GM23338 (cell line): Measurements from ENCODE around the gene CLSTN1. TPM values are rescaled to one million over a fixed set of nuclear protein-coding genes. Genes with fewer than 3 reads are reported as not detected.

ENCODE experiments used
- ATAC-seq: fragments of 200-7000 bp; cut with Tn5 transposase; 3 replicates; pipeline ENCODE4 v1.9.1; 2020
- DNase-seq: peaks from one replicate; pipeline ENCODE4 v3.0.0-alpha.2; 2015; ENCODE audit warnings: low spot score
- H2AFZ ChIP-seq: fragments of 200-600 bp; sonication (generic); 2 replicates; pipeline ENCODE4 v1.8.0; 2016; ENCODE audit warnings: antibody characterized with exemption, mild to moderate bottlenecking, moderate library complexity
- H3F3A ChIP-seq: fragments of 200-600 bp; sonication (generic); replicated peaks from 2 replicates; pipeline ENCODE4 v1.8.0; 2017; ENCODE audit warnings: antibody characterized with exemption, mixed run types, low read depth
- H3K27ac ChIP-seq: fragments of 200-600 bp; sonication (generic); 2 replicates; pipeline ENCODE4 v1.6.1; 2016; ENCODE audit warnings: low read depth
- H3K27me3 ChIP-seq: fragments of 200-600 bp; sonication (generic); 2 replicates; pipeline ENCODE4 v1.8.0; 2016; ENCODE audit warnings: mild to moderate bottlenecking, mixed run types, moderate library complexity; ENCODE audit not compliant: insufficient read depth
- H3K36me3 ChIP-seq: fragments of 200-600 bp; sonication (generic); 2 replicates; pipeline ENCODE4 v1.8.0; 2016; ENCODE audit warnings: mild to moderate bottlenecking; ENCODE audit not compliant: insufficient read depth
- H3K4me1 ChIP-seq: fragments of 200-600 bp; sonication (generic); 2 replicates; pipeline ENCODE4 v1.8.0; 2016; ENCODE audit warnings: mild to moderate bottlenecking, moderate library complexity; ENCODE audit not compliant: insufficient read depth
- H3K4me2 ChIP-seq: fragments of 200-600 bp; sonication (generic); 2 replicates; pipeline ENCODE4 v1.7.1; 2017; ENCODE audit warnings: mixed run types
- H3K4me3 ChIP-seq: fragments of 200-600 bp; sonication (generic); 2 replicates; pipeline ENCODE4 v1.6.1; 2016; ENCODE audit warnings: mixed run types
- H3K79me2 ChIP-seq: fragments of 200-600 bp; sonication (generic); replicated peaks from 2 replicates; pipeline ENCODE4 v1.8.0; 2017; ENCODE audit warnings: mild to moderate bottlenecking; ENCODE audit not compliant: insufficient read depth
- H3K9me2 ChIP-seq: fragments of 200-600 bp; sonication (generic); 2 replicates; pipeline ENCODE4 v1.8.0; 2017; ENCODE audit not compliant: insufficient read depth
- H4K20me1 ChIP-seq: fragments of 200-600 bp; sonication (generic); replicated peaks from 2 replicates; pipeline ENCODE4 v1.8.0; 2017; ENCODE audit warnings: mild to moderate bottlenecking; ENCODE audit not compliant: insufficient read depth
- H3K27ac Mint-ChIP-seq: 2 replicates; pipeline ENCODE4 v1.8.0; 2020; ENCODE audit warnings: inconsistent platforms, mild to moderate bottlenecking, moderate library complexity, mixed read lengths
- H3K27me3 Mint-ChIP-seq: 3 replicates; pipeline ENCODE4 v1.8.0; 2022; ENCODE audit warnings: low read depth, mild to moderate bottlenecking, moderate library complexity, mixed read lengths, inconsistent platforms; ENCODE audit not compliant: insufficient read depth, poor library complexity
- H3K36me3 Mint-ChIP-seq: 3 replicates; pipeline ENCODE4 v1.8.0; 2021; ENCODE audit warnings: low read depth, mild to moderate bottlenecking, inconsistent platforms, moderate library complexity, mixed read lengths
- H3K4me1 Mint-ChIP-seq: 3 replicates; pipeline ENCODE4 v1.8.0; 2020; ENCODE audit warnings: mild to moderate bottlenecking, inconsistent platforms, mixed read lengths
- H3K4me3 Mint-ChIP-seq: 3 replicates; pipeline ENCODE4 v1.8.0; 2021; ENCODE audit warnings: moderate library complexity, mild to moderate bottlenecking, inconsistent platforms, mixed read lengths
- H3K9me3 Mint-ChIP-seq: 3 replicates; pipeline ENCODE4 v1.8.0; 2020; ENCODE audit warnings: moderate library complexity, mild to moderate bottlenecking, inconsistent platforms, mixed read lengths
- CREB1 ChIP-seq: fragments of 250-450 bp; sonication (Bioruptor Pico); IDR thresholded peaks from 2 replicates; pipeline ENCODE4 v1.5.0; 2020; ENCODE audit warnings: low read depth, mild to moderate bottlenecking, moderate library complexity
- CTCF ChIP-seq, 2 experiments: fragments of 200-600 bp in 1 of 2; sonication (generic) in 1 of 2; conservative IDR thresholded peaks; 2 replicates each; pipeline versions ENCODE4 v1.5.1 to v1.6.1; 2016 to 2017; ENCODE audit warnings: antibody characterized with exemption in 2 of 2, low read depth in 2 of 2, mild to moderate bottlenecking in 2 of 2, moderate library complexity in 1 of 2
- EZH2 ChIP-seq: fragments of 200-600 bp; sonication (generic); IDR thresholded peaks from one replicate; pipeline ENCODE4 v1.8.0; 2017; ENCODE audit warnings: antibody characterized with exemption, mild to moderate bottlenecking, low read depth; ENCODE audit not compliant: unreplicated experiment
- EZH2phosphoT487 ChIP-seq: fragments of 200-600 bp; sonication (generic); IDR thresholded peaks from one replicate; pipeline ENCODE4 v1.8.1; 2018; ENCODE audit warnings: antibody characterized with exemption; ENCODE audit not compliant: unreplicated experiment
- JUNB ChIP-seq: IDR thresholded peaks from one replicate; pipeline ENCODE4 v1.6.1; 2016; ENCODE audit warnings: antibody characterized with exemption; ENCODE audit not compliant: unreplicated experiment
- POLR2AphosphoS5 ChIP-seq: IDR thresholded peaks from 2 replicates; pipeline ENCODE4 v1.6.1; 2016; ENCODE audit warnings: antibody characterized with exemption, low read depth
- STAT1 ChIP-seq: IDR thresholded peaks from one replicate; pipeline ENCODE4 v1.6.1; 2016; ENCODE audit warnings: antibody characterized with exemption; ENCODE audit not compliant: unreplicated experiment
- ZNF114 ChIP-seq: fragments of 250-450 bp; sonication (Bioruptor Pico); IDR thresholded peaks from 2 replicates; pipeline ENCODE4 v1.5.0; 2020; ENCODE audit warnings: mild to moderate bottlenecking, moderate library complexity
- ZNF331 ChIP-seq: fragments of 250-450 bp; sonication (Bioruptor Pico); IDR thresholded peaks from 2 replicates; pipeline ENCODE4 v1.5.0; 2020; ENCODE audit warnings: low read depth, mild to moderate bottlenecking, moderate library complexity
- polyA plus RNA-seq: library from polyadenylated mRNA; unstranded; fragments of >200 nt; fragmentation: Nextera tagmentation; extraction: Ambion mirVana; gene quantifications from 2 replicates; pipeline ENCODE4 v1.2.1, GENCODE V29; 2016
- total RNA-seq: library from RNA; depleted of rRNA; stranded (reverse); fragments of >200 nt; shearing (Covaris generic); gene quantifications from 2 replicates; pipeline ENCODE4 v1.2.3, GENCODE V29; 2014
- TF ChIP-seq, protein P1 (sequence below): IDR thresholded peaks from 2 replicates; pipeline ENCODE4 v1.6.1; 2016; ENCODE audit warnings: antibody characterized with exemption
- TF ChIP-seq, protein P2 (sequence below): fragments of 250-450 bp; sonication (Bioruptor Pico); IDR thresholded peaks from 2 replicates; pipeline ENCODE4 v1.5.0; 2020; ENCODE audit warnings: mild to moderate bottlenecking, moderate library complexity

Gene CLSTN1
- total and polyA plus RNA-seq, 2 experiments from 2014 or later: 38.5 to 66.2 TPM

GRCh38 chr1:9778905-9779304 lies 44.9 kb downstream of the CLSTN1 start (continued):
- TF ChIP-seq CTCF (conservative IDR thresholded peaks at IDR 0.05; ENCODE audit: low read depth in 2 of 2) (no peak), JUNB (no peak), ZNF331 (CRISPR knock-in tag) (no peak), STAT1 (no peak)
- TF ChIP-seq, protein P1, sequence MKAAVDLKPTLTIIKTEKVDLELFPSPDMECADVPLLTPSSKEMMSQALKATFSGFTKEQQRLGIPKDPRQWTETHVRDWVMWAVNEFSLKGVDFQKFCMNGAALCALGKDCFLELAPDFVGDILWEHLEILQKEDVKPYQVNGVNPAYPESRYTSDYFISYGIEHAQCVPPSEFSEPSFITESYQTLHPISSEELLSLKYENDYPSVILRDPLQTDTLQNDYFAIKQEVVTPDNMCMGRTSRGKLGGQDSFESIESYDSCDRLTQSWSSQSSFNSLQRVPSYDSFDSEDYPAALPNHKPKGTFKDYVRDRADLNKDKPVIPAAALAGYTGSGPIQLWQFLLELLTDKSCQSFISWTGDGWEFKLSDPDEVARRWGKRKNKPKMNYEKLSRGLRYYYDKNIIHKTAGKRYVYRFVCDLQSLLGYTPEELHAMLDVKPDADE: no peak

- Histone ChIP-seq H3K79me2 (peaks cover 84% of the 10 kb centered on the region), H4K20me1 (peaks cover 39% of the 10 kb centered on the region), H3K27me3 (no peaks in the 10 kb centered on the region), H3K36me3 (peaks cover 9% of the 10 kb centered on the region; the same call in 1 of the 2 replicates), H2AFZ (no peak overlapping the region), H3F3A (0 out of 2 replicates have a peak, but pooled peaks cover 2% of the 10 kb centered on the region), H3K4me3 (no peak overlapping the region), H3K9me2 (no peaks in the 10 kb centered on the region), H3K4me1 (peaks cover 8% of the 10 kb centered on the region; the same call in 1 of the 2 replicates), H3K4me2 (no peak overlapping the region), H3K27ac (peak overlapping the region; percentile 69; the same call in 1 of the 2 replicates)
- H3K4me1 Mint-ChIP-seq: peaks cover 15% of the 10 kb centered on the region
- peaks cover 17% of the 10 kb centered on the region for H3K36me3 Mint-ChIP-seq
- no peak for ATAC-seq
- no peak for DNase-seq
- H3K4me3 Mint-ChIP-seq: no peak overlapping the region
- H3K9me3 Mint-ChIP-seq: no peaks in the 10 kb centered on the region; the same call in 2 of the 3 replicates
- no peak overlapping the region for H3K27ac Mint-ChIP-seq
- H3K27me3 Mint-ChIP-seq: peaks cover 2% of the 10 kb centered on the region
- TF ChIP-seq CREB1 (CRISPR knock-in tag) (no peak), EZH2phosphoT487 (no peak), POLR2AphosphoS5 (no peak), JUNB (no peak), EZH2 (no peak), ZNF331 (CRISPR knock-in tag) (no peak), CTCF (conservative IDR thresholded peaks at IDR 0.05; ENCODE audit: low read depth in 2 of 2) (no peak), ZNF114 (CRISPR knock-in tag) (no peak)
- TF ChIP-seq, protein P1: no peak
- TF ChIP-seq, protein P2, sequence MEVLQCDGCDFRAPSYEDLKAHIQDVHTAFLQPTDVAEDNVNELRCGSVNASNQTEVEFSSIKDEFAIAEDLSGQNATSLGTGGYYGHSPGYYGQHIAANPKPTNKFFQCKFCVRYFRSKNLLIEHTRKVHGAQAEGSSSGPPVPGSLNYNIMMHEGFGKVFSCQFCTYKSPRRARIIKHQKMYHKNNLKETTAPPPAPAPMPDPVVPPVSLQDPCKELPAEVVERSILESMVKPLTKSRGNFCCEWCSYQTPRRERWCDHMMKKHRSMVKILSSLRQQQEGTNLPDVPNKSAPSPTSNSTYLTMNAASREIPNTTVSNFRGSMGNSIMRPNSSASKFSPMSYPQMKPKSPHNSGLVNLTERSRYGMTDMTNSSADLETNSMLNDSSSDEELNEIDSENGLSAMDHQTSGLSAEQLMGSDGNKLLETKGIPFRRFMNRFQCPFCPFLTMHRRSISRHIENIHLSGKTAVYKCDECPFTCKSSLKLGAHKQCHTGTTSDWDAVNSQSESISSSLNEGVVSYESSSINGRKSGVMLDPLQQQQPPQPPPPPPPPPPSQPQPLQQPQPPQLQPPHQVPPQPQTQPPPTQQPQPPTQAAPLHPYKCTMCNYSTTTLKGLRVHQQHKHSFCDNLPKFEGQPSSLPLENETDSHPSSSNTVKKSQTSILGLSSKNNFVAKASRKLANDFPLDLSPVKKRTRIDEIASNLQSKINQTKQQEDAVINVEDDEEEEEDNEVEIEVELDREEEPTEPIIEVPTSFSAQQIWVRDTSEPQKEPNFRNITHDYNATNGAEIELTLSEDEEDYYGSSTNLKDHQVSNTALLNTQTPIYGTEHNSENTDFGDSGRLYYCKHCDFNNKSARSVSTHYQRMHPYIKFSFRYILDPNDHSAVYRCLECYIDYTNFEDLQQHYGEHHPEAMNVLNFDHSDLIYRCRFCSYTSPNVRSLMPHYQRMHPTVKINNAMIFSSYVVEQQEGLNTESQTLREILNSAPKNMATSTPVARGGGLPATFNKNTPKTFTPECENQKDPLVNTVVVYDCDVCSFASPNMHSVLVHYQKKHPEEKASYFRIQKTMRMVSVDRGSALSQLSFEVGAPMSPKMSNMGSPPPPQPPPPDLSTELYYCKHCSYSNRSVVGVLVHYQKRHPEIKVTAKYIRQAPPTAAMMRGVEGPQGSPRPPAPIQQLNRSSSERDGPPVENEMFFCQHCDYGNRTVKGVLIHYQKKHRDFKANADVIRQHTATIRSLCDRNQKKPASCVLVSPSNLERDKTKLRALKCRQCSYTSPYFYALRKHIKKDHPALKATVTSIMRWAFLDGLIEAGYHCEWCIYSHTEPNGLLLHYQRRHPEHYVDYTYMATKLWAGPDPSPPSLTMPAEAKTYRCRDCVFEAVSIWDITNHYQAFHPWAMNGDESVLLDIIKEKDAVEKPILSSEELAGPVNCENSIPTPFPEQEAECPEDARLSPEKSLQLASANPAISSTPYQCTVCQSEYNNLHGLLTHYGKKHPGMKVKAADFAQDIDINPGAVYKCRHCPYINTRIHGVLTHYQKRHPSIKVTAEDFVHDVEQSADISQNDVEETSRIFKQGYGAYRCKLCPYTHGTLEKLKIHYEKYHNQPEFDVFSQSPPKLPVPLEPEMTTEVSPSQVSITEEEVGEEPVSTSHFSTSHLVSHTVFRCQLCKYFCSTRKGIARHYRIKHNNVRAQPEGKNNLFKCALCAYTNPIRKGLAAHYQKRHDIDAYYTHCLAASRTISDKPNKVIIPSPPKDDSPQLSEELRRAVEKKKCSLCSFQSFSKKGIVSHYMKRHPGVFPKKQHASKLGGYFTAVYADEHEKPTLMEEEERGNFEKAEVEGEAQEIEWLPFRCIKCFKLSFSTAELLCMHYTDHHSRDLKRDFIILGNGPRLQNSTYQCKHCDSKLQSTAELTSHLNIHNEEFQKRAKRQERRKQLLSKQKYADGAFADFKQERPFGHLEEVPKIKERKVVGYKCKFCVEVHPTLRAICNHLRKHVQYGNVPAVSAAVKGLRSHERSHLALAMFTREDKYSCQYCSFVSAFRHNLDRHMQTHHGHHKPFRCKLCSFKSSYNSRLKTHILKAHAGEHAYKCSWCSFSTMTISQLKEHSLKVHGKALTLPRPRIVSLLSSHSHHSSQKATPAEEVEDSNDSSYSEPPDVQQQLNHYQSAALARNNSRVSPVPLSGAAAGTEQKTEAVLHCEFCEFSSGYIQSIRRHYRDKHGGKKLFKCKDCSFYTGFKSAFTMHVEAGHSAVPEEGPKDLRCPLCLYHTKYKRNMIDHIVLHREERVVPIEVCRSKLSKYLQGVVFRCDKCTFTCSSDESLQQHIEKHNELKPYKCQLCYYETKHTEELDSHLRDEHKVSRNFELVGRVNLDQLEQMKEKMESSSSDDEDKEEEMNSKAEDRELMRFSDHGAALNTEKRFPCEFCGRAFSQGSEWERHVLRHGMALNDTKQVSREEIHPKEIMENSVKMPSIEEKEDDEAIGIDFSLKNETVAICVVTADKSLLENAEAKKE (CRISPR knock-in tag): no peak
Observed at GRCh38 chr1:9776685-9777084, 47.1 kb downstream of the CLSTN1 start.
